Muscle layer of duodenum (tissue), 2 donors: ENCODE data around the gene KCNMA1.
A peak's percentile ranks its signal among the peaks of the same experiment; 100 is the strongest.
"Not testable (repeated sequence)": the region's sequence is repeated elsewhere in the genome, so short reads cannot be mapped to it uniquely, and the experiment has no call there.

Source experiments
- H3K27ac ChIP-seq: one replicate; pipeline ENCODE4 v1.7.0; 2013; ENCODE audit warnings: mild to moderate bottlenecking, low read length
- H3K27me3 ChIP-seq: one replicate; pipeline ENCODE4 v1.7.0; 2013; ENCODE audit warnings: low read depth, mild to moderate bottlenecking, control low read depth, low read length
- H3K36me3 ChIP-seq, 2 donors: one replicate each; pipeline ENCODE4 v1.7.0; 2013; ENCODE audit warnings: low read length in 2 of 2, control low read depth in 1 of 2, mild to moderate bottlenecking in 1 of 2; ENCODE audit not compliant: insufficient read depth in 2 of 2, control insufficient read depth in 1 of 2
- H3K4me1 ChIP-seq, 2 donors: one replicate each; pipeline ENCODE4 v1.7.0; 2013; ENCODE audit warnings: low read length in 2 of 2, mild to moderate bottlenecking in 2 of 2, control low read depth in 1 of 2, moderate library complexity in 1 of 2; ENCODE audit not compliant: insufficient read depth in 2 of 2, control insufficient read depth in 1 of 2
- H3K4me3 ChIP-seq, 2 donors: one replicate each; pipeline ENCODE4 v1.7.0; 2013; ENCODE audit warnings: low read length in 2 of 2, low read depth in 1 of 2, mild to moderate bottlenecking in 1 of 2
- H3K9me3 ChIP-seq, 2 donors: one replicate each; pipeline ENCODE4 v1.7.0; 2013; ENCODE audit warnings: low read length in 2 of 2, control low read depth in 1 of 2, mild to moderate bottlenecking in 1 of 2; ENCODE audit not compliant: control insufficient read depth in 1 of 2
- donor health status: healthy.

Gene KCNMA1

GRCh38 chr10:77417806-77418640 lies 219.6 kb downstream of the KCNMA1 start:
- H3K4me1 ChIP-seq = peaks cover 8 to 22% of the 10 kb centered on the region in 2 donors
- H3K27ac ChIP-seq = peak overlapping the region; percentile 32
- H3K4me3 ChIP-seq = peak overlapping the region in 1 of 2 donors; percentile 27
- no peaks in the 10 kb centered on the region for H3K9me3 ChIP-seq
- H3K36me3 ChIP-seq = no peaks in the 10 kb centered on the region
- H3K27me3 ChIP-seq = no peaks in the 10 kb centered on the region

- H3K27me3 ChIP-seq = no peaks in the 10 kb centered on the region
- H3K36me3 ChIP-seq = no peaks in the 10 kb centered on the region
- H3K9me3 ChIP-seq = no peaks in the 10 kb centered on the region
- H3K27ac ChIP-seq = peak overlapping the region; percentile 32
- H3K4me3 ChIP-seq = no peak overlapping the region
- H3K4me1 ChIP-seq = peaks cover 8 to 22% of the 10 kb centered on the region in 2 donors
These were observed 220.2 kb downstream of the KCNMA1 start for GRCh38 chr10:77417359-77417758.

- no peaks in the 10 kb centered on the region for H3K9me3 ChIP-seq
- H3K36me3 ChIP-seq = no peaks in the 10 kb centered on the region
- peaks cover 8 to 27% of the 10 kb centered on the region in 2 donors for H3K4me1 ChIP-seq
- no peak overlapping the region for H3K4me3 ChIP-seq
- H3K27ac ChIP-seq = no peak overlapping the region
- no peaks in the 10 kb centered on the region for H3K27me3 ChIP-seq
These were observed 221.1 kb downstream of the KCNMA1 start for GRCh38 chr10:77416311-77417135.

GRCh38 chr10:77415313-77415960 lies 222.2 kb downstream of the KCNMA1 start:
- H3K4me1 ChIP-seq = peaks cover 11 to 38% of the 10 kb centered on the region in 2 donors
- H3K4me3 ChIP-seq = no peak overlapping the region
- no peaks in the 10 kb centered on the region for H3K27me3 ChIP-seq
- H3K27ac ChIP-seq = no peak overlapping the region
- no peaks in the 10 kb centered on the region for H3K9me3 ChIP-seq
- no peaks in the 10 kb centered on the region for H3K36me3 ChIP-seq

- H3K27me3 ChIP-seq = no peaks in the 10 kb centered on the region
- no peak overlapping the region for H3K27ac ChIP-seq
These were observed 224.4 kb downstream of the KCNMA1 start for GRCh38 chr10:77413231-77413630.

GRCh38 chr10:77412573-77413133 lies 225.0 kb downstream of the KCNMA1 start:
- H3K9me3 ChIP-seq, H3K27ac ChIP-seq, H3K36me3 ChIP-seq, H3K4me3 ChIP-seq, H3K27me3 ChIP-seq: not testable (repeated sequence)
- H3K4me1 ChIP-seq = peaks cover 18 to 38% of the 10 kb centered on the region in 2 donors

More at GRCh38 chr10:77413231-77413630, 224.4 kb downstream of the KCNMA1 start:
- peaks cover 19 to 39% of the 10 kb centered on the region in 2 donors for H3K4me1 ChIP-seq
- no peak overlapping the region for H3K4me3 ChIP-seq
- no peaks in the 10 kb centered on the region for H3K9me3 ChIP-seq
- H3K36me3 ChIP-seq = no peaks in the 10 kb centered on the region

GRCh38 chr10:77411805-77412204 lies 225.8 kb downstream of the KCNMA1 start:
- Histone ChIP-seq H3K27ac (no peak overlapping the region), H3K4me1 (peaks cover 10 to 38% of the 10 kb centered on the region in 2 donors), H3K9me3 (no peaks in the 10 kb centered on the region)

GRCh38 chr10:77410523-77410922 lies 227.1 kb downstream of the KCNMA1 start:
- no peaks in the 10 kb centered on the region for H3K36me3 ChIP-seq
- peaks cover 17 to 46% of the 10 kb centered on the region in 2 donors for H3K4me1 ChIP-seq
- no peak overlapping the region for H3K4me3 ChIP-seq
- H3K9me3 ChIP-seq = no peaks in the 10 kb centered on the region
- no peak overlapping the region for H3K27ac ChIP-seq
- H3K27me3 ChIP-seq = no peaks in the 10 kb centered on the region

More at GRCh38 chr10:77411805-77412204, 225.8 kb downstream of the KCNMA1 start:
- Histone ChIP-seq H3K27me3 (no peaks in the 10 kb centered on the region), H3K36me3 (no peaks in the 10 kb centered on the region), H3K4me3 (no peak overlapping the region)

- Histone ChIP-seq H3K4me3 (no peak overlapping the region), H3K36me3 (no peaks in the 10 kb centered on the region), H3K27ac (no peak overlapping the region), H3K4me1 (peaks cover 18 to 49% of the 10 kb centered on the region in 2 donors), H3K9me3 (no peaks in the 10 kb centered on the region), H3K27me3 (no peaks in the 10 kb centered on the region)
These were observed 227.7 kb downstream of the KCNMA1 start for GRCh38 chr10:77409697-77410471.

GRCh38 chr10:77408259-77408658 lies 229.3 kb downstream of the KCNMA1 start:
- no peaks in the 10 kb centered on the region for H3K9me3 ChIP-seq
- H3K4me3 ChIP-seq = no peak overlapping the region
- H3K36me3 ChIP-seq = no peaks in the 10 kb centered on the region
- H3K27me3 ChIP-seq = no peaks in the 10 kb centered on the region
- H3K4me1 ChIP-seq = peaks cover 18 to 49% of the 10 kb centered on the region in 2 donors
- no peak overlapping the region for H3K27ac ChIP-seq
